NOMO-1 treated with DMSO at 0.1 percent for 48 hours (cell line): ENCODE data around the gene PARS2.

Source experiments
- DNase-seq: peaks from one replicate; lab custom pipeline; 2025; ENCODE audit not compliant: unreplicated experiment; lab: John Stamatoyannopoulos, UW

Gene PARS2

GRCh38 chr1:54742282-54742681 lies 22.0 kb downstream of the PARS2 start:
- no peak for DNase-seq

- no peak for DNase-seq
Measured at GRCh38 chr1:54741531-54741930, 22.8 kb downstream of the PARS2 start.

- DNase-seq: no peak
Measured at GRCh38 chr1:54738244-54738643, 26.1 kb downstream of the PARS2 start.

- no peak for DNase-seq
Measured at GRCh38 chr1:54736685-54737084, 27.6 kb downstream of the PARS2 start.

GRCh38 chr1:54728027-54728426 lies 36.3 kb downstream of the PARS2 start:
- DNase-seq: no peak

GRCh38 chr1:54724771-54725170 lies 39.6 kb downstream of the PARS2 start:
- DNase-seq: no peak

- no peak for DNase-seq
Measured at GRCh38 chr1:54723985-54724384, 40.3 kb downstream of the PARS2 start.

GRCh38 chr1:54721719-54722118 lies 42.6 kb downstream of the PARS2 start:
- DNase-seq: no peak

GRCh38 chr1:54716299-54717047 lies 47.9 kb downstream of the PARS2 start:
- DNase-seq: no peak

GRCh38 chr1:54715493-54716298 lies 48.6 kb downstream of the PARS2 start, which contains the start of gene TTC4:
Gene TTC4, plus strand, starts transcription at chr1:54715861. Its CDS starts 48 bp downstream, at chr1:54715909.
- DNase-seq: peak; percentile 69

GRCh38 chr1:54714881-54715492 lies 49.3 kb downstream of the PARS2 start:
- DNase-seq: no peak

GRCh38 chr1:54711536-54711935 lies 52.8 kb downstream of the PARS2 start:
- no peak for DNase-seq

- DNase-seq: no peak
Measured at GRCh38 chr1:54710841-54711240, 53.5 kb downstream of the PARS2 start.

- DNase-seq: no peak
Measured at GRCh38 chr1:54710434-54710833, 53.9 kb downstream of the PARS2 start.

GRCh38 chr1:54709547-54710292 lies 54.6 kb downstream of the PARS2 start:
- DNase-seq: no peak

- no peak for DNase-seq
Measured at GRCh38 chr1:54708385-54708784, 55.9 kb downstream of the PARS2 start.
